ENCODE results near the gene HIP1R.

DNA sequence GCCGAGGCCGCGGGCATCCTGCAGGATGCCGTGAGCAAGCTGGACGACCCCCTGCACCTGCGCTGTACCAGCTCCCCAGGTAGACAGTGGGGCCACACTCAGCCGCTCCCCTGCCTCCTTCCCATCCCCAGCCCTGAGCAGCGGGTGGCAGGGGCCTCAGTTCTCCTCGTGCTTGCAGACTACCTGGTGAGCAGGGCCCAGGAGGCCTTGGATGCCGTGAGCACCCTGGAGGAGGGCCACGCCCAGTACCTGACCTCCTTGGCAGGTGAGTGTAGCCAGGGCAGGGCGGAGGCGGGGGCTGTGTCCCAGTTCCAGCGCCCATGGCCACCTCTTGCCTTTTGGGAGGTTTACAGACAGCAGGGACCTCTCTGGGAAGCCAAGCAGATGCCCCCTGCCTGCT, 22.9 kb downstream of the HIP1R start:
- TF ChIP-seq ARNT (IDR thresholded peaks at IDR 0.05) (no peak), FOXM1 (IDR thresholded peaks at IDR 0.05; ENCODE audit: borderline replicate concordance) (no peak), FOXA1 (IDR thresholded peaks at IDR 0.05) (no peak)
